HG02610 (cell line): ENCODE measurements around the gene ESYT2.
"Not testable (repeated sequence)": the region's sequence is repeated elsewhere in the genome, so short reads cannot be mapped to it uniquely, and the experiment has no call there.

ENCODE experiments used
- ATAC-seq: cut with Tn5 transposase; IDR thresholded peaks from one replicate; pipeline ENCODE4 v1.9.1; 2021; ENCODE audit warnings: mild to moderate bottlenecking, moderate library complexity; ENCODE audit not compliant: unreplicated experiment

ESYT2 gene

GRCh38 chr7:158829342-158830210, at the start of gene ESYT2:
TSS of gene ESYT2 (minus strand) at chr7:158829509. CDS start at chr7:158829418, 91 bp downstream.
- ATAC-seq = peak; percentile 87

GRCh38 chr7:158878151-158879079, 49.1 kb upstream of the ESYT2 start:
- ATAC-seq = not testable (repeated sequence)

- ATAC-seq = no peak
These were observed 47.7 kb upstream of the ESYT2 start for GRCh38 chr7:158876984-158877383.

- ATAC-seq = no peak
These were observed 40.6 kb upstream of the ESYT2 start for GRCh38 chr7:158869876-158870275.

GRCh38 chr7:158868764-158869410, 39.6 kb upstream of the ESYT2 start:
- ATAC-seq = no peak

- no peak for ATAC-seq
These were observed 38.1 kb upstream of the ESYT2 start for GRCh38 chr7:158867214-158867984.

- no peak for ATAC-seq
These were observed 36.7 kb upstream of the ESYT2 start for GRCh38 chr7:158865977-158866376.

GRCh38 chr7:158865462-158865922, 36.2 kb upstream of the ESYT2 start:
- ATAC-seq = no peak

- ATAC-seq = no peak
These were observed 35.5 kb upstream of the ESYT2 start for GRCh38 chr7:158864833-158865232.

GRCh38 chr7:158864507-158864820, 35.2 kb upstream of the ESYT2 start:
- ATAC-seq = no peak

- ATAC-seq = peak; percentile 38
These were observed 34.5 kb upstream of the ESYT2 start for GRCh38 chr7:158863611-158864506.

GRCh38 chr7:158862985-158863610, 33.8 kb upstream of the ESYT2 start:
- ATAC-seq = peak; percentile 65

GRCh38 chr7:158861936-158862704, 32.8 kb upstream of the ESYT2 start:
- ATAC-seq = no peak

GRCh38 chr7:158861004-158861787, 31.9 kb upstream of the ESYT2 start:
- ATAC-seq = no peak

GRCh38 chr7:158860394-158860793, 31.1 kb upstream of the ESYT2 start:
- no peak for ATAC-seq

- no peak for ATAC-seq
These were observed 29.5 kb upstream of the ESYT2 start for GRCh38 chr7:158858592-158859503.
